H9 (cell line): ENCODE measurements around the gene MYLK3. TPM values are rescaled to one million over a fixed set of nuclear protein-coding genes. Genes with fewer than 3 reads are reported as not detected.

Source experiments
- DNase-seq: peaks from one replicate; pipeline ENCODE4 v3.0.0-alpha.2; 2017
- H2AFZ ChIP-seq: one replicate; pipeline ENCODE4 v1.6.1; 2013; ENCODE audit warnings: mild to moderate bottlenecking, low read length, control low read depth, moderate library complexity
- H2AK5ac ChIP-seq: 2 replicates; pipeline ENCODE4 v1.6.1; 2013; ENCODE audit warnings: low read length, control low read depth, mixed read lengths; ENCODE audit not compliant: insufficient read length
- H2BK120ac ChIP-seq: one replicate; pipeline ENCODE4 v1.6.1; 2013; ENCODE audit warnings: low read depth, mild to moderate bottlenecking, low read length, control low read depth, inconsistent platforms; ENCODE audit not compliant: poor library complexity, severe bottlenecking
- H2BK12ac ChIP-seq: 2 replicates; pipeline ENCODE4 v1.6.1; 2013; ENCODE audit warnings: low read length, control low read depth, mixed read lengths, low read depth; ENCODE audit not compliant: insufficient read length
- H2BK15ac ChIP-seq: 2 replicates; pipeline ENCODE4 v1.6.1; 2013; ENCODE audit warnings: low read depth, low read length, control low read depth
- H2BK20ac ChIP-seq: one replicate; pipeline ENCODE4 v1.6.1; 2013; ENCODE audit warnings: low read depth, mild to moderate bottlenecking, low read length, control low read depth, inconsistent platforms; ENCODE audit not compliant: poor library complexity, severe bottlenecking
- H2BK5ac ChIP-seq: 2 replicates; pipeline ENCODE4 v1.6.1; 2013; ENCODE audit warnings: low read length, control low read depth, mixed read lengths; ENCODE audit not compliant: insufficient read length
- H3K14ac ChIP-seq: 2 replicates; pipeline ENCODE4 v1.6.1; 2013; ENCODE audit warnings: low read length, control low read depth; ENCODE audit not compliant: insufficient read depth
- H3K18ac ChIP-seq: 2 replicates; pipeline ENCODE4 v1.6.1; 2013; ENCODE audit warnings: low read depth, mild to moderate bottlenecking, mixed read lengths, low read length, control low read depth; ENCODE audit not compliant: insufficient read length
- H3K23ac ChIP-seq: 2 replicates; pipeline ENCODE4 v1.6.1; 2013; ENCODE audit warnings: low read length, control low read depth, mixed read lengths, low read depth; ENCODE audit not compliant: insufficient read length
- H3K23me2 ChIP-seq: 2 replicates; pipeline ENCODE4 v1.6.1; 2013; ENCODE audit warnings: low read depth, mild to moderate bottlenecking, mixed read lengths, low read length, control low read depth; ENCODE audit not compliant: insufficient read length, poor library complexity, severe bottlenecking
- H3K27ac ChIP-seq: 2 replicates; pipeline ENCODE4 v1.5.1; 2013; ENCODE audit warnings: low read length, control low read depth, mixed read lengths, low read depth; ENCODE audit not compliant: insufficient read length
- H3K27me3 ChIP-seq: 2 replicates; pipeline ENCODE4 v1.6.1; 2013; ENCODE audit warnings: low read length, control low read depth, inconsistent platforms; ENCODE audit not compliant: insufficient read depth
- H3K4ac ChIP-seq: 2 replicates; pipeline ENCODE4 v1.6.1; 2013; ENCODE audit warnings: low read depth, mild to moderate bottlenecking, control low read depth, inconsistent platforms, low read length, moderate library complexity
- H3K4me1 ChIP-seq: 2 replicates; pipeline ENCODE4 v1.6.1; 2013; ENCODE audit warnings: low read length, control low read depth, inconsistent platforms; ENCODE audit not compliant: insufficient read depth
- H3K4me2 ChIP-seq: 2 replicates; pipeline ENCODE4 v1.6.1; 2013; ENCODE audit warnings: low read length, control low read depth, mixed read lengths; ENCODE audit not compliant: insufficient read length, insufficient read depth
- H3K56ac ChIP-seq: 2 replicates; pipeline ENCODE4 v1.6.1; 2013; ENCODE audit warnings: low read depth, mild to moderate bottlenecking, mixed read lengths, low read length, control low read depth; ENCODE audit not compliant: insufficient read length
- H3K79me1 ChIP-seq: 2 replicates; pipeline ENCODE4 v1.6.1; 2013; ENCODE audit warnings: low read depth, mild to moderate bottlenecking, moderate library complexity, low read length, control low read depth, inconsistent platforms; ENCODE audit not compliant: insufficient read depth, poor library complexity, severe bottlenecking
- H3K79me2 ChIP-seq: 2 replicates; pipeline ENCODE4 v1.6.1; 2013; ENCODE audit warnings: low read length, control low read depth, inconsistent platforms; ENCODE audit not compliant: insufficient read depth
- H3K9ac ChIP-seq: 2 replicates; pipeline ENCODE4 v1.6.1; 2013; ENCODE audit warnings: low read length, control low read depth, mixed read lengths; ENCODE audit not compliant: insufficient read length; ENCODE audit errors: extremely low read depth
- H3K9me3 ChIP-seq: one replicate; pipeline ENCODE4 v1.6.1; 2013; ENCODE audit warnings: low read depth, low read length, inconsistent platforms; ENCODE audit not compliant: control insufficient read depth
- H3T11ph ChIP-seq: one replicate; pipeline ENCODE4 v1.6.1; 2013; ENCODE audit warnings: mild to moderate bottlenecking, low read length, control low read depth, inconsistent platforms
- H4K20me1 ChIP-seq: one replicate; pipeline ENCODE4 v1.6.1; 2013; ENCODE audit not compliant: control insufficient read depth, insufficient read length, insufficient read depth
- H4K5ac ChIP-seq: 2 replicates; pipeline ENCODE4 v1.6.1; 2013; ENCODE audit warnings: low read depth, mild to moderate bottlenecking, mixed read lengths, low read length, control low read depth; ENCODE audit not compliant: insufficient read length
- H4K8ac ChIP-seq: replicated peaks from 2 replicates; pipeline ENCODE4 v1.6.1; 2013; ENCODE audit warnings: low read length, control low read depth, mixed read lengths, low read depth; ENCODE audit not compliant: insufficient read length
- H4K91ac ChIP-seq: 2 replicates; pipeline ENCODE4 v1.6.1; 2013; ENCODE audit warnings: low read depth, mild to moderate bottlenecking, moderate library complexity, mixed read lengths, low read length, control low read depth; ENCODE audit not compliant: insufficient read length
- H3K27ac Mint-ChIP-seq, 3 experiments: 2 replicates in 2 of 3; 3 replicates in 1 of 3; pipeline ENCODE4 v1.8.0; 2020 to 2021; ENCODE audit warnings: mixed read lengths in 3 of 3, mild to moderate bottlenecking in 1 of 3, moderate library complexity in 1 of 3
- H3K27me3 Mint-ChIP-seq: 2 replicates; pipeline ENCODE4 v1.8.0; 2021; ENCODE audit warnings: low read depth, mild to moderate bottlenecking, moderate library complexity, mixed read lengths
- H3K36me3 Mint-ChIP-seq, 3 experiments: 2 replicates in 2 of 3; 3 replicates in 1 of 3; pipeline ENCODE4 v1.8.0; 2020 to 2021; ENCODE audit warnings: low read depth in 3 of 3, mixed read lengths in 3 of 3; ENCODE audit not compliant: insufficient read depth in 1 of 3
- H3K4me1 Mint-ChIP-seq, 2 experiments: 2 replicates each; pipeline ENCODE4 v1.8.0; 2020; ENCODE audit warnings: mixed read lengths in 2 of 2
- H3K4me3 Mint-ChIP-seq, 2 experiments: 2 replicates in 1 of 2; 3 replicates in 1 of 2; pipeline ENCODE4 v1.8.0; 2020 to 2021; ENCODE audit warnings: mild to moderate bottlenecking in 2 of 2, mixed read lengths in 2 of 2, moderate library complexity in 1 of 2
- H3K9me3 Mint-ChIP-seq, 2 experiments: 2 replicates in 1 of 2; 3 replicates in 1 of 2; pipeline ENCODE4 v1.8.0; 2020; ENCODE audit warnings: mild to moderate bottlenecking in 2 of 2, mixed read lengths in 2 of 2, moderate library complexity in 1 of 2
- CTCF ChIP-seq: fragments of 200-600 bp; sonication (generic); conservative IDR thresholded peaks from 3 replicates; pipeline ENCODE4 v1.8.0; 2021; ENCODE audit warnings: antibody characterized with exemption, mild to moderate bottlenecking
- WGBS: extraction: QIAGEN DNeasy Blood & Tissue Kit; methylation state at CpG from one replicate; pipeline ENCODE4 v1.1.7; 2013; ENCODE audit warnings: missing lambda C conversion rate, low lambda C conversion rate, mixed read lengths; ENCODE audit not compliant: insufficient read length; ENCODE audit errors: extremely low coverage; 5-methylcytosine and 5-hydroxymethylcytosine counted together
- total RNA-seq: library from RNA; stranded (reverse); gene quantifications from 2 replicates; pipeline ENCODE4 v1.2.1, GENCODE V29; 2021

The MYLK3 gene
- total RNA-seq, 1 experiment from 2014 or later, result 0.90 TPM

DNA sequence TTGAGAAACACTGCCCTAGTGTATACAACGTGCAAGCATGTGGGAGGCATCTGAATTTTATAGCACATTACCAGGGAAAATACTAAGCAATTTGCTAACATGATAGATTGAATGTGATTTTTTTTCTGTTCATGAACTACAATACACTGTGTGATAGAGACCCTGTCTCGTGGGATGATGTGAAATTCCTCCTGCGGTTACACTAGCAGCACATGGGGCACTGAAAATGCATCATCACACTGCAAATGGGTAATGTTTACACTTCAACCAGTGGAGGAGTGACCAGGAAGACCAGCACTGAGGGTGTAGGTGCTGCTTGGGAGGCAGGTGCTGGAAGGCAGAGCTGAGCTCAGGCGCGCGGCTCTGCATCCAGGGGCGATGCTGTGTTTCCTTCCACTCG is 29.9 kb downstream of the MYLK3 start:
- H3K27me3 ChIP-seq, result no peaks in the 10 kb centered on the region
- no peaks in the 10 kb centered on the region for H3K79me2 ChIP-seq
- no peak overlapping the region for H3K9ac ChIP-seq
- Mint-ChIP-seq H3K4me1 (no peaks in the 10 kb centered on the region), H3K36me3 (no peaks in the 10 kb centered on the region), H3K4me3 (no peak overlapping the region), H3K27me3 (no peaks in the 10 kb centered on the region), H3K9me3 (peaks cover 0 to 3% of the 10 kb centered on the region in 2 experiments; a peak in 1 of 5 replicates), H3K27ac (no peak overlapping the region)
- H4K91ac ChIP-seq, result no peak overlapping the region
- no peak overlapping the region for H3K27ac ChIP-seq
- no peak overlapping the region for H2AFZ ChIP-seq
- no peak overlapping the region for H4K8ac ChIP-seq
- H3K18ac ChIP-seq, result no peak overlapping the region
- no peak overlapping the region for H4K5ac ChIP-seq
- no peak overlapping the region for H3K14ac ChIP-seq
- no peaks in the 10 kb centered on the region for H3K79me1 ChIP-seq
- no peak overlapping the region for H2BK20ac ChIP-seq
- no peaks in the 10 kb centered on the region for H3K4me1 ChIP-seq
- no peak overlapping the region for H3K23ac ChIP-seq
- no peaks in the 10 kb centered on the region for H3K9me3 ChIP-seq
- WGBS, result no CpG with 5 or more reads among the region's 8 CpGs
- H3K23me2 ChIP-seq, result no peaks in the 10 kb centered on the region
- no peak overlapping the region for H3K4me2 ChIP-seq
- no peak overlapping the region for H3K4ac ChIP-seq
- no peak overlapping the region for H3T11ph ChIP-seq
- no peak overlapping the region for H2BK12ac ChIP-seq
- no peaks in the 10 kb centered on the region for H4K20me1 ChIP-seq
- no peak overlapping the region for H3K56ac ChIP-seq
- H2BK5ac ChIP-seq, result no peak overlapping the region
- DNase-seq, result no peak
- no peak overlapping the region for H2AK5ac ChIP-seq
- no peak overlapping the region for H2BK15ac ChIP-seq
- H2BK120ac ChIP-seq, result no peak overlapping the region
- no peak for TF ChIP-seq CTCF
